DMS 273 (cell line): ENCODE results near the gene FOXJ1.

Experiments used
- DNase-seq: peaks from one replicate; lab custom pipeline; 2025; ENCODE audit not compliant: unreplicated experiment; lab: John Stamatoyannopoulos, UW

The FOXJ1 gene

DNA sequence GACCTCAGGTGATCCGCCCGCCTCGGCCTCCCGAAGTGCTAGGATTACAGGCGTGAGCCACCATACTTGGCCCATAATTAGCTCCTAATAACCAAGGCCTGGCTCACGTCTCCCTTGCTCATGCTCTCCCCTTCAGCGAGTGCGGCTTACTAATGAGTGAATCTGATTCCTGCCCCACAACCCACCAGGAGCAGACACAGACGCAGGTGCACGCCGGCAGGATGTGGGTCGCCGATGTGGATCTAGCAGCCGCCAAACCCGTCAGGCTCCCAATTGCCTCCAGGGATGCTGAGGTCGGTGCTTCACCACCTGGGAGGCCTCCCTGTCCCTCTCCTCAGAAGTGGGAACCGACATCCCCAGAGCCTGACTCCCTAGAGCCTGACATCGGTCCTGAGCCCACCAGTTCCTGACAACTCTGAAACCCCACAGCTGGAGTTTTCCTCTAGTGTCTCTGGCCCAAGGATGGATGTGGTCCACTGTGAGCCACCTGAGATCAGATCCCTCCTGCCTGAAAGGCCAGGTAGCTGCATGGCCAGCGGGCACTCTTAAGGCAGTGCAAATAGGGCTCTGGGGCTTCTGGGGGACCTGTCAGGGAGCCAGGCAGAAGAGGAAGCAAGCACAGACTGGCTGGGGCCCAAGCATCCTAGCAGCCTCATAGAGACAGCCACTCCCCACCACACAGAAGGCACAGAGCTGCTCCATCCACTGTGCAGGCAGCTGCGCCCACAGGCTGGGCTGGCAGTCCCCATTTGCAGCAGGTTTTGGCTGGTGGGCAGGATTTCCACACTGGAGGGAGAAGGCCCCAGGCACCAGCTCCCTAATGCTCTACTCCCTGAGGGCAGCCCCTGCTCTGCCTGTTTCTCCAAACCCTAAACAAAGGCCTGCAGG, 48.3 kb downstream of the FOXJ1 start:
- DNase-seq, result no peak

DNA sequence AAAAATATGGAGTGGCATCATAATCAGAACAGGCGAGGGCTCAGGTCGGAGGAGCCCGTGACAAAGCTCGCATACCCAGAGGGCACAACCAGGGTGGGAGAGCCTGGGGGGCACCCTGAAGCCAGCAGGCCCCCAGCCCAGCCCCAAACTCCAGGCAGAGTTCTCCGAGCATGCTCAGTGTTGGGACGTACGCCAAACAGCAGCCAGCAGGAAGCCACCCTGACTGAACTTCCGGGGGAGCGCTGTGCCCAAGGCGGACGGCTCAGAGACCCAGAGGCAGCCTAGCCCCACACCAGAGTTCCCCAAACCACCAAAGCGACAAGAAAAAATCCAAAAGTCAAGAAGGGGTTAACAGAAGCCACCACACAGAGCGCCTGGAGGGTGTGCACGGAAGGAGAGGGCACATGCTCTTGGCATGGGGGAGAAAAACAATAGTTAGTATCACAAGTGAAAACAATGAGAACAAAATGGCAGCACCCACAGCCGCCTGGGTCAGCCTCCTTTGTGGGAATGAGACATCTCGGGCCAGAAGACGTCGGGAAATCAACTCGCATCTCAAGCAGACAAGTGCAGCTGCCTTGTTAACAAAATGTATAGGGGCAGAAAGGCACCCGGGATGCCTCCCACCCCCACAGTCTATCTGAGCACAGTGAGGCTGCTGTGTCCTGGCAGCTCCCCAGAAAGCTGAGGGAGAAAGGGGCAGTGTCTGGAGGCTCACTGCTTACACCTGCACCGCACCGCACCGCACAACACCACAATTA, 49.3 kb downstream of the FOXJ1 start:
- no peak for DNase-seq

DNA sequence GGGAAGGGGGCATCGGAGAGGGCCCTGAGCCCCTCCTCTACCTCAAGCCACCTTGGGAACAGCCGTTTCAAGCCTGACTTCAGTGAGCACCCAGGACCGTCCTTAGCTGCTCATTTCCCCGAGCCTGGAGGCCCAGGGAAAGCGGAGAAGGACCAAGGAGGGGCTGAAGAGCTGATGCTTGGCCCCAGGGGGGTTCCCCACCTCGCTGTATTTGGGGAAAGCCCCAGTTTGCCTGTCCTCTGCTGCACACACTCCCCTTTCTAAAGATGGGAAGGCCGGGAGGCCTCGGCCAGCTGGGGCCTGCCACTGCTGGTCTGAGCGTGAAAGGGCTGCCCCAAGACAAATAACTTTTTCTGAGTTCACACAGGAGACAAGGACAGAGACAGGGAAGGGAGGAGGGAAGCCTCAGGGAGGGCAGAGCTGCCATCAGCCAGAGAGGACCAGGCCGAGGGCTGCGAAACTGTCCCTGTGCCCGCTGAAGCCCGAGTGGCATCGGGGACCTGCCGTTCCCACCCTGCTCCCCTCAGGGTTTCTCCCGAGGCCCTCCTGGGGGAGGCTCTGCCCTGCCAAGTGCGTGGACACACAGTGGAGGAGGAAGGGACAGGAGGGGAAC, 50.4 kb downstream of the FOXJ1 start:
- DNase-seq, result no peak

DNA sequence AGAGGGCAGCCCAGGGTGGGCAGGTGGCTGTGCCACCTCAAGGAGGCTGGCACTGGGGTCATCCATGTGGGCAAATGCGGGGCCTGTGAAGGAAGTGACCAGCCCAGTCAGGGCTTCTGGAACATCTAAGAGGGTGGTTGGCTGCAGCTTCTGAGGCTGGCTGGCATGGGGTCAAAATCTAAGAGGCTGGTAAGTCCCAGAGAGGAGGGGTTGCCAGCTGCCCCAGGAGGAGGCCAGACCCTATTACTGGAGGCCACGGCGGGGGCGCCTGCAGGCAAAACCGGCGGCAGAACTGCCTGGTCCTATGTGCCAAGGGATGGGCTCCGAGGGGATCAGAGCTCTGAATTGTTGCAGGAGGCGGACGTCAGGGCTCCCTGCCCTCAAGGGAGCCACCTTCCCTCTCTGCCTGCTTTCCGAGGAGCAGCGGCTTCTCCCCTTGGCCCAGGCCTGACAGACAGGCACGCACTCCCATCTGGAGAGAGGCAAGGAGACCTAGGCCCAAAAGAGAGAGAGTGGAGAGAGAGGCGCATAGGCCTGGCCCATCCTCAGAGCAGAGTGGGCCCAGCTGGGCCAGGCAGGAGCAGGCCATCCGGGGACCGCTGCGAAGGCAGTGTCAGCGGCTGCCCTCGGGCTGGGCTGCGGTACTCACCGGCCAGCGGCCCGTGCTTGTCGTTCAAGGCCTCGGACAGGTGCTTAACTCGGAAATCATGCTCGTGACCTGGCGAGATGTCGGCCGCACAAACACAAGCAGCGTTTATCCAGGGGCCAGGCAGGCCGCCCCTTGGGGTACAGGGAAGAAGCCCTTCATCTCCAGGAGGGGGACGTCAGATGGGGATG, 51.1 kb downstream of the FOXJ1 start:
- DNase-seq, result no peak

DNA sequence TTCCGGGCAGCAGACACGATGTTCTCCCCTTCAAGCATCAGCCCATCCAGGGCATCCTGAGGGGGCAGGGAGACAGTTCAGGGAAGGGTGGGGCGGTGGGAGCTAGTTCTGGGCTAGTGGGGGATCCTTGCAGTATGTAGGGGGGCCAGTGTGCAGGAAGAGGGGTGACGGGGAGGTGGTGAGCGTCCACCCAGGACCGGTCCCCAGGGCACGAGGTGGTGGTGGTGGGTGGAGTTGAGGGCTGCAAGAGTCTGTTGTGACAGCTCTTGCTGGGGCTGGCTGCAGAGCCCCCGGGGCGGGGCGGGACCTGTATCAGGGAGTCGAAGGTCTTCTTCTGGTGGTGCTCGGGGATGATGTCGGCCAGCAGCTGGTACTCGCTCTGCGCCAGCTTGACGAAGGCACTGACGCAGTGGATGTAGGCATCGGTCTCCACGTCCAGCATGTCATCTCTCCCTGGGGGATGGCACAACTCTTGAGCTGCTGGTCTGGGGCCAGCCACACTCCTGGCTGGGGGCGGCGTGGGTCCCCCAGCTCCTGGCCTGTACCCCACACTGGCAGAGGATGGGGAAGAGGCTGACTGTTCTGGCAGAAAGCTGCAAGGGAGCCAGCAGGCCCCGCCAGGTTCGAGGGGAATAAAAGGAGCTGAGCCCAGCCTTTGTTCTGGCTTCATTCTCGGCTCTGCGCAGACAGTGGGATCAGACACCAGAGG, 52.0 kb downstream of the FOXJ1 start:
- no peak for DNase-seq

DNA sequence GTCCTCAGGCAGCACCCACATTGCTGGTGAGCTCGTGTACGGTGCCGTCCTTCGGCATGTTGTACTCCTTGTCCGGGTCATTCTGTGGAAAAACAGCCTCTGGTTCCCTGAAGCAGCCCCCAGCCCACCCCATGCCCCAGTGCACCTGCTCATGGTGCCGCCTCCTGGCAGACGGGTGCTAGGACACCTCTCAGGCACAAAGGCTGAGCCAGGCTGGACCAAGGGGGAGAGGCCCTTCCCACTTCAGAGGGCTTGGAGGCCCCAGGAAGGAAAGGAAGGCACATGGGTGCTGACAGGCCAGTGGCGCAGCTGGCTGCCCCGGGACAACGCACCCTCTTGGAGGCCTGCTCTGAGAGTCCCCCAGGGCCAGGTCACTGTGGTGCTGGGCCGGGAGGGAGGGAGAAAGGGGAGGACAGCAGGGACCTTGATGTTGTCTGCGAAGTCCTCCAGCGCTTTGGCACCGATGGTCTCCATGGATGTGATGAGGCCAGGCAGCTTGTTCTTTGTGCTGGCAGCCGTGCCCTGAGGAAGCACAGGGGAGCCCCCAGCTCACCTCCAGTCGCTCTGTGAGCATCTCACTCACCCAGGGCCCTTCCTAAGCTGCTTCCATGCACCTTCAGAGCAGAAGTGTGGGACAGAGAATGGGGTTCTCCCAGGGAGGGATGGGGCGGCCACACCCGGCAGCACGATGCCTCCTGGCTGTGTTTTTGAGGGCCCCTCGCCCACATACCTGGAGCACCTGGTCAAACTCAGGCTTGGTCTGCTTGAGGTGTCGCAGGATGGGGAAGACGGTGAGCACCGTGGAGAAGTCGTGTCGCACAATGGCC, 52.8 kb downstream of the FOXJ1 start:
- DNase-seq, result peak; percentile 34

DNA sequence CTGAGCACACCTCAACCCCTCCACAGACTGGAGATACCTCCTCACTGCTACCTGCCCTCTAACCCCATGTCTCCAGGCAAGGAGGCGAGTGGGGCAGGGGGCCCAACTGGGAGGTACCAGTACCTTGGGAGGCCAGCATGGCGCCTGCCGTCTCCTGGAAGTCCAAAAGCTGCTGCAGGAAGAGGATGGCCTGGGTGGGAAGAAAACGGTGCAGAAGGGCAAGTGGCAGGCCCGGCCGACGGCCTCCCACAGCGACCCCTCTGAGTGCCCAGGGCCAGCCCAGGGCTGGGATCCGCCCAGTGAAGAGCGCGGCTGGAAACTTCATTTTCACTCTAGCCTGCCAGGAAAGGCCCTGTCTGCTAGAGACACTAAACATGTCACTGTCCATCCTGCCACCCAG, 53.5 kb downstream of the FOXJ1 start:
- no peak for DNase-seq

DNA sequence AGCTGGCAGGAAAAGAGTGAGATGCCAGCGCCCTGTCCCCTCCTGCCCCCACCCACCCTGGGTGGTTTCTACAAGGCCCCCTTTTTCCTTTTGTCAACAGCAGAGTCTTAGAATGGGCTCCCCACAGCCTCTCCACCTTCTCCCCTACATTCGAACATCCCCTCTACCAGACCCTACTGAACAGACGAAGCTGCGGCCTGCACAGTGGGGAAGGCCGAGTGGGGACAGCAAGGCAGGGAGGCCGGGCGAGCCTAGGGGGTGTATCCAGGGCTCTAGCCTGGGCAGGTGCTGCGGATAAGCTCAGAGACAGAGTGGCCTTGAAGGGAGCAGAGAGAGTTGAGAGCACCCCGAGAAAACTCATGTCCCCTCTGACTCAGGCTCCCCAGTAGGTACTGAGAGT, 54.7 kb downstream of the FOXJ1 start:
- DNase-seq, result no peak
